ENCODE results near the gene ARHGAP15.
A peak's percentile ranks its signal among the peaks of the same experiment; 100 is the strongest.

The ARHGAP15 gene

GRCh38 chr2:143504397-143504796 is 375.2 kb downstream of the ARHGAP15 start:
- no peak overlapping the region for H3K4me3 ChIP-seq (ENCODE audit: low read length)
- no peak for DNase-seq (ENCODE audit: low read depth)
- TF ChIP-seq CTCF (conservative IDR thresholded peaks at IDR 0.05; ENCODE audit: low read depth, low read length): no peak

GRCh38 chr2:143505542-143505941 is 376.3 kb downstream of the ARHGAP15 start:
- TF ChIP-seq CTCF (conservative IDR thresholded peaks at IDR 0.05; ENCODE audit: low read depth, low read length): no peak
- no peak overlapping the region for H3K4me3 ChIP-seq (ENCODE audit: low read length)
- no peak for DNase-seq (ENCODE audit: low read depth)

GRCh38 chr2:143513081-143513480 is 383.9 kb downstream of the ARHGAP15 start:
- DNase-seq (ENCODE audit: low read depth): no peak
- no peak overlapping the region for H3K4me3 ChIP-seq (ENCODE audit: low read length)
- TF ChIP-seq CTCF (conservative IDR thresholded peaks at IDR 0.05; ENCODE audit: low read depth, low read length): peak; percentile 98

- DNase-seq (ENCODE audit: low read depth): no peak
Observed at GRCh38 chr2:143514413-143514812, 385.2 kb downstream of the ARHGAP15 start.

GRCh38 chr2:143515318-143515717 is 386.1 kb downstream of the ARHGAP15 start:
- no peak for TF ChIP-seq CTCF (conservative IDR thresholded peaks at IDR 0.05; ENCODE audit: low read depth, low read length)
- no peak for DNase-seq (ENCODE audit: low read depth)
- H3K4me3 ChIP-seq (ENCODE audit: low read length): no peak overlapping the region

More at GRCh38 chr2:143514413-143514812, 385.2 kb downstream of the ARHGAP15 start:
- no peak for TF ChIP-seq CTCF (conservative IDR thresholded peaks at IDR 0.05; ENCODE audit: low read depth, low read length)
- no peak overlapping the region for H3K4me3 ChIP-seq (ENCODE audit: low read length)

- DNase-seq (ENCODE audit: low read depth): no peak
- H3K4me3 ChIP-seq (ENCODE audit: low read length): no peak overlapping the region
- no peak for TF ChIP-seq CTCF (conservative IDR thresholded peaks at IDR 0.05; ENCODE audit: low read depth, low read length)
Observed at GRCh38 chr2:143519521-143519920, 390.3 kb downstream of the ARHGAP15 start.

- no peak overlapping the region for H3K4me3 ChIP-seq (ENCODE audit: low read length)
- no peak for DNase-seq (ENCODE audit: low read depth)
- no peak for TF ChIP-seq CTCF (conservative IDR thresholded peaks at IDR 0.05; ENCODE audit: low read depth, low read length)
Observed at GRCh38 chr2:143521396-143521795, 392.2 kb downstream of the ARHGAP15 start.

Measured in retinal pigment epithelial cell (primary cell).